ENCODE measurements around the gene DNAH14. TPM values are rescaled to one million over a fixed set of nuclear protein-coding genes. Genes with fewer than 3 reads are reported as not detected.

DNAH14 gene
- total and polyA plus RNA-seq, 2 of the 4 experiments (the other 2 are of a cell fraction): 2.7 to 3.6 TPM

- Histone ChIP-seq H2BK20ac (ENCODE audit: low read depth, low read length) (no peak overlapping the region), H2BK120ac (ENCODE audit: low read depth, low read length) (no peak overlapping the region), H3K27ac (ENCODE audit: insufficient read depth, low read length) (no peak overlapping the region), H4K20me1 (ENCODE audit: insufficient read depth, low read length) (no peaks in the 10 kb centered on the region), H2BK15ac (ENCODE audit: low read depth, low read length) (no peak overlapping the region), H3K79me1 (ENCODE audit: low read depth in 1 of 2, low read length in 2 of 2) (no peaks in the 10 kb centered on the region), H2BK5ac (ENCODE audit: low read depth, low read length, poor library complexity, severe bottlenecking) (no peak overlapping the region), H3K9me3 (ENCODE audit: control insufficient read depth, insufficient read depth, low read length) (no peaks in the 10 kb centered on the region), H4K91ac (ENCODE audit: insufficient read depth, low read depth, low read length) (no peak overlapping the region), H2AK9ac (replicated peaks; ENCODE audit: low read depth, low read length, poor library complexity) (no peak overlapping the region), H3K4me1 (ENCODE audit: control insufficient read depth, insufficient read depth, low read length) (no peaks in the 10 kb centered on the region), H3K23ac (ENCODE audit: low read depth, low read length) (no peak overlapping the region), H2AK5ac (ENCODE audit: low read depth, low read length) (no peak overlapping the region), H4K5ac (ENCODE audit: low read depth, low read length) (no peak overlapping the region), H3K9me1 (ENCODE audit: insufficient read depth, low read length) (no peaks in the 10 kb centered on the region), H3K4ac (ENCODE audit: low read depth, low read length) (no peak overlapping the region), H4K8ac (ENCODE audit: low read depth in 2 of 2, low read length in 2 of 2) (no peak overlapping the region), H3K27me3 (ENCODE audit: control insufficient read depth, insufficient read depth, low read length) (no peaks in the 10 kb centered on the region), H3K18ac (ENCODE audit: low read depth, low read length) (no peak overlapping the region), H3K4me2 (ENCODE audit: low read depth, low read length) (no peak overlapping the region), H3K56ac (ENCODE audit: extremely low read depth, insufficient read depth, low read length) (no peak overlapping the region), H3K36me3 (ENCODE audit: control insufficient read depth, insufficient read depth, low read length) (no peaks in the 10 kb centered on the region), H3K9ac (ENCODE audit: low read depth, low read length) (no peak overlapping the region), H3K4me3 (ENCODE audit: insufficient read depth, low read depth, low read length) (no peak overlapping the region), H3K14ac (replicated peaks; ENCODE audit: low read depth, low read length) (no peak overlapping the region), H2AFZ (replicated peaks; ENCODE audit: low read length, poor library complexity) (no peak overlapping the region)
- ChIA-PET CTCF (interaction anchor here (0.5 to 2.1 kb wide), 8 partner anchors 10 to 656 kb away, joined by 3 to 8 read pairs (median 4); no protein-coding TSS in a partner anchor), POLR2A (ENCODE audit: unreplicated experiment) (interaction anchor here (0.6 kb wide), 1 partner anchor 57 kb away, joined by 5 read pairs; no protein-coding TSS in a partner anchor)
- ATAC-seq (ENCODE audit: low read depth): peak; percentile 94
- WGBS, 2 experiments (ENCODE audit: extremely low coverage in 2 of 2, insufficient read length in 1 of 2): no CpG with 5 or more reads among the region's 4 CpGs
- TF ChIP-seq RAD21 (IDR thresholded peaks at IDR 0.05; ENCODE audit: low read length) (peak; percentile 58), SMC3 (IDR thresholded peaks at IDR 0.05; ENCODE audit: low read depth, low read length) (peak; percentile 53; the same call in 1 of the 2 replicates), POLR2A (IDR thresholded peaks at IDR 0.05; ENCODE audit: low read depth, low read length) (no peak), MXI1 (IDR thresholded peaks at IDR 0.05; ENCODE audit: borderline replicate concordance, low read depth, low read length) (no peak), CTCF (conservative IDR thresholded peaks at IDR 0.05; ENCODE audit: low read depth, low read length) (peak; percentile 66)
- in situ Hi-C loops (cut with MboI; ENCODE audit: low sequenced_read_pairs): loop anchor here (10.0 kb wide), 1 partner anchor 656 kb away; no protein-coding TSS in a partner anchor
- intact Hi-C loops (cut with micrococcal nuclease): loop anchor here (1.0 kb wide), 1 partner anchor 657 kb away; no protein-coding TSS in a partner anchor
- dilution Hi-C loops (cut with HindIII; ENCODE audit: low sequenced_read_pairs, unreplicated experiment): no loop called here
- BruUV-seq (replicated peaks): no TSS peak
- DNase-seq: peak; percentile 36
Measured at GRCh38 chr1:225318706-225319575, 389.5 kb downstream of the DNAH14 start.

Data from IMR-90 (cell line).